HL-60 (cell line): ENCODE measurements around the gene ANKRD13A.

ENCODE experiments used
- DNase-seq, 2 experiments: peaks; one replicate each; pipeline ENCODE4 v3.0.0-alpha.2; 2010 to 2020; ENCODE audit warnings: low read depth in 1 of 2, low spot score in 1 of 2
- H3K27ac ChIP-seq: fragments of 250-450 bp; sonication (Bioruptor Pico); replicated peaks from 2 replicates; pipeline ENCODE4 v1.5.1; 2020; ENCODE audit warnings: mild to moderate bottlenecking, moderate library complexity
- H3K27me3 ChIP-seq: fragments of 250-450 bp; sonication (Bioruptor Pico); 2 replicates; pipeline ENCODE4 v1.5.1; 2021; ENCODE audit warnings: mild to moderate bottlenecking, moderate library complexity; ENCODE audit not compliant: insufficient read depth, poor library complexity, severe bottlenecking
- H3K4me3 ChIP-seq: replicated peaks from 2 replicates; pipeline ENCODE4 v1.5.1; 2011; ENCODE audit warnings: mild to moderate bottlenecking, control low read depth, low read length; ENCODE audit not compliant: insufficient read depth
- CTCF ChIP-seq: IDR thresholded peaks from one replicate; pipeline ENCODE4 v1.5.1; 2011; ENCODE audit warnings: low read length, control low read depth, inconsistent platforms; ENCODE audit not compliant: insufficient read depth
- GABPA ChIP-seq: IDR thresholded peaks from 2 replicates; pipeline ENCODE4 v1.6.1; 2012; ENCODE audit warnings: low read depth
- POLR2AphosphoS5 ChIP-seq: IDR thresholded peaks from 2 replicates; pipeline ENCODE4 v1.6.1; 2012; ENCODE audit warnings: low read depth
- SPI1 ChIP-seq: IDR thresholded peaks from 2 replicates; pipeline ENCODE4 v1.6.1; 2012; ENCODE audit warnings: low read depth, mild to moderate bottlenecking, borderline replicate concordance
- TF ChIP-seq, protein P1 (sequence below): IDR thresholded peaks from 2 replicates; pipeline ENCODE4 v1.6.1; 2012; ENCODE audit warnings: low read depth; ENCODE audit not compliant: insufficient replicate concordance

ANKRD13A gene

GRCh38 chr12:110028323-110028722 lies 29.1 kb downstream of the ANKRD13A start:
- no peak for TF ChIP-seq SPI1
- no peak for TF ChIP-seq CTCF
- no peak for TF ChIP-seq GABPA
- TF ChIP-seq, protein P1, sequence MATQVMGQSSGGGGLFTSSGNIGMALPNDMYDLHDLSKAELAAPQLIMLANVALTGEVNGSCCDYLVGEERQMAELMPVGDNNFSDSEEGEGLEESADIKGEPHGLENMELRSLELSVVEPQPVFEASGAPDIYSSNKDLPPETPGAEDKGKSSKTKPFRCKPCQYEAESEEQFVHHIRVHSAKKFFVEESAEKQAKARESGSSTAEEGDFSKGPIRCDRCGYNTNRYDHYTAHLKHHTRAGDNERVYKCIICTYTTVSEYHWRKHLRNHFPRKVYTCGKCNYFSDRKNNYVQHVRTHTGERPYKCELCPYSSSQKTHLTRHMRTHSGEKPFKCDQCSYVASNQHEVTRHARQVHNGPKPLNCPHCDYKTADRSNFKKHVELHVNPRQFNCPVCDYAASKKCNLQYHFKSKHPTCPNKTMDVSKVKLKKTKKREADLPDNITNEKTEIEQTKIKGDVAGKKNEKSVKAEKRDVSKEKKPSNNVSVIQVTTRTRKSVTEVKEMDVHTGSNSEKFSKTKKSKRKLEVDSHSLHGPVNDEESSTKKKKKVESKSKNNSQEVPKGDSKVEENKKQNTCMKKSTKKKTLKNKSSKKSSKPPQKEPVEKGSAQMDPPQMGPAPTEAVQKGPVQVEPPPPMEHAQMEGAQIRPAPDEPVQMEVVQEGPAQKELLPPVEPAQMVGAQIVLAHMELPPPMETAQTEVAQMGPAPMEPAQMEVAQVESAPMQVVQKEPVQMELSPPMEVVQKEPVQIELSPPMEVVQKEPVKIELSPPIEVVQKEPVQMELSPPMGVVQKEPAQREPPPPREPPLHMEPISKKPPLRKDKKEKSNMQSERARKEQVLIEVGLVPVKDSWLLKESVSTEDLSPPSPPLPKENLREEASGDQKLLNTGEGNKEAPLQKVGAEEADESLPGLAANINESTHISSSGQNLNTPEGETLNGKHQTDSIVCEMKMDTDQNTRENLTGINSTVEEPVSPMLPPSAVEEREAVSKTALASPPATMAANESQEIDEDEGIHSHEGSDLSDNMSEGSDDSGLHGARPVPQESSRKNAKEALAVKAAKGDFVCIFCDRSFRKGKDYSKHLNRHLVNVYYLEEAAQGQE = no peak
- TF ChIP-seq POLR2AphosphoS5 = no peak
- no peak for DNase-seq
- no peaks in the 10 kb centered on the region for H3K27me3 ChIP-seq

DNA sequence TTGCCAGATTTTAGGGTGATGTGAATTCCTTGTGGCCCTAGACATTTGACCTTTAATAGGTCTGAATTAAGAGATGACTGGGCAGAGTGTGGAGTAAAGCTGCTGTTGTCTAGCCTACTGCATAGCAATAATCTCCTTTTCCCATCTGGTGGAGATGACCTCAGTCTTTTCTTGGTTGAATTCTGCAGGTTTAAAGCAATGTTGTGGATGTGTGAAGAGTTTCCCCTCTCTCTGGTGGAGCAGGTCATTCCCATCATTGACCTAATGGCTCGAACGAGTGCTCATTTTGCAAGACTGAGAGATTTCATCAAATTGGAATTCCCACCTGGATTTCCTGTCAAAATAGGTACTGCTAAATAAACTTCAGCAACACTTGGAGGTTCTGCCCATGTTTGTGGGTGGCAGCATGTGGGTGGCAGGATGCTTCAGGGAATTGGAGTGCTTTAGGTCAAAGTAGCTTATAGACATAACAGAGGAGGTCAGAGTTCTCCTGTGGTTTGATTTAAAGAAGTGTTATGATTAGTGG lies 30.1 kb downstream of the ANKRD13A start:
- Histone ChIP-seq H3K4me3 (no peak overlapping the region), H3K27ac (no peak overlapping the region), H3K27me3 (no peaks in the 10 kb centered on the region)
- no peak for TF ChIP-seq SPI1
- TF ChIP-seq POLR2AphosphoS5 = no peak
- TF ChIP-seq CTCF = no peak
- DNase-seq = no peak

More at GRCh38 chr12:110028323-110028722, 29.1 kb downstream of the ANKRD13A start:
- no peak overlapping the region for H3K27ac ChIP-seq
- H3K4me3 ChIP-seq = no peak overlapping the region

- no peak for DNase-seq
- Histone ChIP-seq H3K27me3 (no peaks in the 10 kb centered on the region), H3K4me3 (no peak overlapping the region), H3K27ac (no peak overlapping the region)
- TF ChIP-seq, protein P1 = no peak
- TF ChIP-seq POLR2AphosphoS5 (no peak), GABPA (no peak), CTCF (no peak), SPI1 (no peak)
Measured at GRCh38 chr12:110033888-110034287, 34.7 kb downstream of the ANKRD13A start.

DNA sequence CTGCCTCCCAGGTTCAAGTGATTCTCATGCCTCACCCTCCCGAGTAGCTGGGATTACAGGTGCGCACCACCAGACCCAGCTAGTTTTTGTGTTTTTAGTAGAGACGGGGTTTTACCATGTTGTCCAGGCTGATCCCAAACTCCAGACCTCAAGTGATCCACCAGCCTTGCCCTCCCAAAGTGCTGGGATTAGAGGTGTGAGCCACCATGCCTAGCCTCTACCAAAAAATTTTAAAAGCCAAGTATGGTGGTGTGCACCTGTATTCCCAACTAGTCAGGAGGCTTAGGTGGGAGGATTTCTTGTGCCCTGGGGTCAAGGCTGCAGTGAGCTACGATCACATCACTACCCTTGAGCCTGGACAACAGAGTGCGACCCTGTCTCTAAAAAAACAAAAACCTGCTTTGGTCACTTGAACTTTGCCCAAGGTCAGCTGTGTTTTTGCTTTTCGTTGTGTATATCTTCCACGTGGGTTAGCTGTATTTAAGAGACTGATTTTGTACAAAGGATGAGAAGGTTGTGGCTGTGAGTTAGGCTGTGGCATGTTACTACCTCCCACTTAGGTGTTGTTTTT lies 36.4 kb downstream of the ANKRD13A start:
- no peaks in the 10 kb centered on the region for H3K27me3 ChIP-seq
- no peak overlapping the region for H3K4me3 ChIP-seq
- no peak overlapping the region for H3K27ac ChIP-seq
- TF ChIP-seq CTCF (no peak), GABPA (no peak)
- TF ChIP-seq, protein P1 = no peak
- no peak for DNase-seq
